Pancreas (tissue), 10 donors: ENCODE data around the gene ANKRD29. TPM values are rescaled to one million over a fixed set of nuclear protein-coding genes. Genes with fewer than 3 reads are reported as not detected.

Experiments
- ATAC-seq, 4 donors: fragments of 200-7000 bp; cut with Tn5 transposase; one replicate each; pipeline versions ENCODE4 v1.8.0 to v1.9.1; 2020; ENCODE audit warnings: mild to moderate bottlenecking in 4 of 4, moderate library complexity in 4 of 4
- DNase-seq, 6 donors: peaks; one replicate each; pipeline ENCODE4 v3.0.0-alpha.2; 2020
- FAIRE-seq: peaks from 2 replicates; lab custom pipeline; 2012; peaks lifted over from hg19 to GRCh38; lab: Jason Lieb, UNC
- H3K27ac ChIP-seq, 4 donors: fragments of 200-600 bp; sonication (generic); 1 replicate in 3 of 4; 2 replicates in 1 of 4; pipeline versions ENCODE4 v1.5.0 to v1.8.0; 2020
- H3K27me3 ChIP-seq, 4 donors: fragments of 200-600 bp; one replicate each; pipeline ENCODE4 v1.8.0; 2021
- H3K36me3 ChIP-seq, 3 donors: fragments of 200-600 bp; sonication (generic) in 1 of 3; one replicate each; pipeline versions ENCODE4 v1.5.0 to v1.8.0; 2020 to 2021
- H3K4me1 ChIP-seq, 3 donors: fragments of 200-600 bp; one replicate each; pipeline ENCODE4 v1.8.0; 2021
- H3K4me3 ChIP-seq, 4 donors: fragments of 200-600 bp; sonication (generic) in 2 of 4; one replicate each; pipeline versions ENCODE4 v1.5.0 to v1.8.0; 2020 to 2021
- H3K9me3 ChIP-seq, 4 donors: fragments of 200-600 bp; one replicate each; pipeline ENCODE4 v1.8.0; 2021
- CTCF ChIP-seq, 4 donors: fragments of 200-600 bp; sonication (generic) in 3 of 4; IDR thresholded peaks; one replicate each; pipeline versions ENCODE4 v1.5.0 to v1.8.0; 2021; ENCODE audit warnings: antibody characterized with exemption in 4 of 4
- WGBS, 2 donors: extraction: QIAGEN DNeasy Blood & Tissue Kit; methylation state at CpG; one replicate each; pipeline ENCODE4 v1.1.7; 2013; 5-methylcytosine and 5-hydroxymethylcytosine counted together
- intact Hi-C, 3 donors: fragments of 100-400 bp; cut with DNase I; formaldehyde crosslinking; loops; one replicate each; pipeline versions ENCODE4 v1.11.1 to v1.14.2; 2022
- polyA plus RNA-seq, 2 donors: library from polyadenylated mRNA; stranded (reverse); fragments of 200-250 nt; gene quantifications; one replicate each; pipeline ENCODE4 v1.2.3, GENCODE V29; 2013
- total RNA-seq, 6 donors: library from RNA; stranded (reverse); fragmentation: NEBNext Ultra II Directional in 4 of 6; extraction: Animal tissue kit (Norgen Biotek cat#: 25700) in 4 of 6; gene quantifications; one replicate each; pipeline versions ENCODE4 v1.2.1 to v1.2.4, GENCODE V29; 2021 to 2023
- donor health status: healthy with polysubstance abuse.
- donor health status: DM: no; HTN: no; CAD: no; lungs with moderate emphysema.
- donor health status: DM: no; HTN: no; CAD: no.
- donor health status: control.
- donor health status: control.
- donor health status: Bipolar disorder and iron deficiency.
- donor health status: DM: yes; HTN: yes; CAD: no.
- donor health status: DM: no; HTN: no; CAD: no.
- donor health status: DM: no; HTN: no; CAD: no.
- donor health status: DM: yes; HTN: yes; CAD: no.

ANKRD29 gene
- total and polyA plus RNA-seq, 8 donors: 0.24 to 2.0 (median 0.65) TPM

GRCh38 chr18:23710068-23710527, 47.4 kb upstream of the ANKRD29 start:
- Histone ChIP-seq H3K4me3 (no peak overlapping the region), H3K4me1 (peaks cover 0 to 7% (median 4%) of the 10 kb centered on the region in 3 donors), H3K36me3 (no peaks in the 10 kb centered on the region), H3K9me3 (no peaks in the 10 kb centered on the region), H3K27ac (no peak overlapping the region), H3K27me3 (no peaks in the 10 kb centered on the region)
- WGBS, 2 donors: 81% methylated on average over 17 of the region's 17 CpGs
- DNase-seq (no peak), ATAC-seq (peak; percentile 60 to 88 (median 74)), FAIRE-seq (no peak)
- no peak for TF ChIP-seq CTCF (IDR thresholded peaks at IDR 0.05)
- intact Hi-C loops: no loop called here

DNA sequence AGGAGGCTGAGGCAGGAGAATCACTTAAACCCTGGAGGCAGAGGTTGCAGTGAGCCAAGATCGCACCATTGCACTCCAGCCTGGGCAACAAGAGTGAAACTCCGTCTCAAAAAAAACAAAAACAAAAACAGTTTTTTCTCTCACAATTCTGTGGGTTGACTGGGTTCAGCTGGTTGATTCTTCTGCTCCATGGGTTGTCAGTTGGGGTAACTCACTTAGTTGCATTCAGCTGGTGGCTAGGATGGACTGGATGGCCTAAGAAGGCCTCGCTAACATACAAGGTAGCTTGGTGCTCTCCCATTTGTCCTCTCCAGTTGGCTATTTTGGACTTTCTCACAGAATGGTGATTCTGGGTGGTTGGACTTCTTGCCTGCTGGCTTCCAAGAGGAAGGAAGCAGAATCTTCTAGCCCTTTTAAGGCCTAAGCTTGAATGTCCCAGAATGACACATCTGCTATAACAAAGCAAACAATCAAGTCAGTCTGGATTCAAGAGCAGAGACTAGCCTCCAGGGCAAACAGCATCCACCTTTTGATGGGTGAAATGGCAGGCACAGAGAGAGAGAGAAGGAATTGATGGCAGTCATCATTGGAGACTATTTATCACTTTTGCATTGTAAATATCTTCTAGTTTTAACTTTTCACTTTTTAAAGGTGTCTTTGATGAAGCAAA, 44.4 kb upstream of the ANKRD29 start:
- WGBS, 2 donors: 94 to 95% methylated on average over 3 of the region's 3 CpGs
- Histone ChIP-seq H3K36me3 (no peaks in the 10 kb centered on the region), H3K27me3 (no peaks in the 10 kb centered on the region), H3K4me1 (peaks cover 0 to 7% (median 4%) of the 10 kb centered on the region in 3 donors), H3K4me3 (no peak overlapping the region), H3K9me3 (no peaks in the 10 kb centered on the region), H3K27ac (no peak overlapping the region)
- TF ChIP-seq CTCF (IDR thresholded peaks at IDR 0.05): no peak
- no peak for FAIRE-seq
- ATAC-seq: no peak
- no peak for DNase-seq
- intact Hi-C loops: no loop called here

GRCh38 chr18:23704806-23705205, 42.1 kb upstream of the ANKRD29 start:
- Histone ChIP-seq H3K27me3 (no peaks in the 10 kb centered on the region), H3K27ac (no peak overlapping the region), H3K36me3 (no peaks in the 10 kb centered on the region), H3K4me1 (no peaks in the 10 kb centered on the region), H3K9me3 (no peaks in the 10 kb centered on the region), H3K4me3 (no peak overlapping the region)
- ATAC-seq (no peak), DNase-seq (no peak), FAIRE-seq (no peak)
- intact Hi-C loops: no loop called here
- TF ChIP-seq CTCF (IDR thresholded peaks at IDR 0.05): no peak

GRCh38 chr18:23703987-23704384, 41.3 kb upstream of the ANKRD29 start:
- 34% methylated on average over 6 of the region's 6 CpGs for WGBS, 2 donors

More at GRCh38 chr18:23703987-23704384, 41.3 kb upstream of the ANKRD29 start:
- Histone ChIP-seq H3K4me1 (no peaks in the 10 kb centered on the region), H3K9me3 (no peaks in the 10 kb centered on the region), H3K27ac (no peak overlapping the region), H3K36me3 (no peaks in the 10 kb centered on the region), H3K27me3 (no peaks in the 10 kb centered on the region), H3K4me3 (no peak overlapping the region)
- no peak for TF ChIP-seq CTCF (IDR thresholded peaks at IDR 0.05)
- ATAC-seq: peak in 3 of 4 donors; percentile 53 to 68 (median 65)
- no peak for FAIRE-seq
- DNase-seq: peak in 1 of 6 donors; percentile 12
- intact Hi-C loops: no loop called here
